Measurements from ENCODE around the gene WDFY4. TPM values are rescaled to one million over a fixed set of nuclear protein-coding genes. Genes with fewer than 3 reads are reported as not detected.

Gene WDFY4
- total and polyA plus RNA-seq, 2 of the 13 experiments (the other 11 are each of a cell fraction or from before 2014, with no cell fraction given): not detected

GRCh38 chr10:48740988-48741387 is 56.3 kb downstream of the WDFY4 start:
- Histone ChIP-seq H3K9me3 (ENCODE audit: low read length) (no peaks in the 10 kb centered on the region), H3K4me2 (ENCODE audit: low read depth, low read length) (no peak overlapping the region), H2AFZ (ENCODE audit: low read length) (no peak overlapping the region), H3K36me3 (replicated peaks in 1 of 2; ENCODE audit: control insufficient read depth in 1 of 2, insufficient read depth in 2 of 2, low read length in 2 of 2) (no peaks in the 10 kb centered on the region), H4K20me1 (ENCODE audit: insufficient read depth, low read length) (no peaks in the 10 kb centered on the region), H3K27me3 (ENCODE audit: control insufficient read depth in 1 of 2, insufficient read depth in 2 of 2, low read length in 2 of 2) (peaks cover 0 to 3% of the 10 kb centered on the region in 2 experiments; a peak in 2 of 5 replicates), H3K9ac (ENCODE audit: insufficient read depth, low read depth, low read length) (no peak overlapping the region), H3K79me2 (ENCODE audit: insufficient read depth, low read length) (no peaks in the 10 kb centered on the region), H3K4me3 (replicated peaks in 1 of 3; ENCODE audit: insufficient read depth in 1 of 3, low read depth in 2 of 3, low read length in 3 of 3) (no peak overlapping the region), H3K27ac (ENCODE audit: extremely low read length, insufficient read depth, low read length) (no peak overlapping the region), H3K4me1 (ENCODE audit: insufficient read depth, low read length) (no peaks in the 10 kb centered on the region)
- in situ Hi-C loops (cut with HindIII; ENCODE audit: extremely low pct_ligation_motif_present, low pct_unique_long_range_greater_than_20kb) (no loop called here), intact Hi-C loops (cut with micrococcal nuclease; ENCODE audit: unreplicated experiment) (loop anchor here (10.0 kb wide), 1 partner anchor 84 kb away; no protein-coding TSS in a partner anchor)
- FAIRE-seq: no peak
- WGBS (ENCODE audit: low lambda C conversion rate): 4% methylated on average over 2 of the region's 2 CpGs
- POLR2A ChIA-PET: no interaction called here
- TF ChIP-seq ZNF224 (CRISPR knock-in tag; IDR thresholded peaks at IDR 0.05) (no peak), HOXA5 (CRISPR knock-in tag; IDR thresholded peaks at IDR 0.05) (no peak), SNAPC5 (CRISPR knock-in tag; IDR thresholded peaks at IDR 0.05; ENCODE audit: borderline replicate concordance) (no peak), POGZ (CRISPR knock-in tag; IDR thresholded peaks at IDR 0.05) (no peak), ATF7 (IDR thresholded peaks at IDR 0.05) (no peak), ATF7 (CRISPR knock-in tag; IDR thresholded peaks at IDR 0.05) (no peak), ZNF713 (CRISPR knock-in tag; IDR thresholded peaks at IDR 0.05) (no peak)
- TF ChIP-seq, protein P1, sequence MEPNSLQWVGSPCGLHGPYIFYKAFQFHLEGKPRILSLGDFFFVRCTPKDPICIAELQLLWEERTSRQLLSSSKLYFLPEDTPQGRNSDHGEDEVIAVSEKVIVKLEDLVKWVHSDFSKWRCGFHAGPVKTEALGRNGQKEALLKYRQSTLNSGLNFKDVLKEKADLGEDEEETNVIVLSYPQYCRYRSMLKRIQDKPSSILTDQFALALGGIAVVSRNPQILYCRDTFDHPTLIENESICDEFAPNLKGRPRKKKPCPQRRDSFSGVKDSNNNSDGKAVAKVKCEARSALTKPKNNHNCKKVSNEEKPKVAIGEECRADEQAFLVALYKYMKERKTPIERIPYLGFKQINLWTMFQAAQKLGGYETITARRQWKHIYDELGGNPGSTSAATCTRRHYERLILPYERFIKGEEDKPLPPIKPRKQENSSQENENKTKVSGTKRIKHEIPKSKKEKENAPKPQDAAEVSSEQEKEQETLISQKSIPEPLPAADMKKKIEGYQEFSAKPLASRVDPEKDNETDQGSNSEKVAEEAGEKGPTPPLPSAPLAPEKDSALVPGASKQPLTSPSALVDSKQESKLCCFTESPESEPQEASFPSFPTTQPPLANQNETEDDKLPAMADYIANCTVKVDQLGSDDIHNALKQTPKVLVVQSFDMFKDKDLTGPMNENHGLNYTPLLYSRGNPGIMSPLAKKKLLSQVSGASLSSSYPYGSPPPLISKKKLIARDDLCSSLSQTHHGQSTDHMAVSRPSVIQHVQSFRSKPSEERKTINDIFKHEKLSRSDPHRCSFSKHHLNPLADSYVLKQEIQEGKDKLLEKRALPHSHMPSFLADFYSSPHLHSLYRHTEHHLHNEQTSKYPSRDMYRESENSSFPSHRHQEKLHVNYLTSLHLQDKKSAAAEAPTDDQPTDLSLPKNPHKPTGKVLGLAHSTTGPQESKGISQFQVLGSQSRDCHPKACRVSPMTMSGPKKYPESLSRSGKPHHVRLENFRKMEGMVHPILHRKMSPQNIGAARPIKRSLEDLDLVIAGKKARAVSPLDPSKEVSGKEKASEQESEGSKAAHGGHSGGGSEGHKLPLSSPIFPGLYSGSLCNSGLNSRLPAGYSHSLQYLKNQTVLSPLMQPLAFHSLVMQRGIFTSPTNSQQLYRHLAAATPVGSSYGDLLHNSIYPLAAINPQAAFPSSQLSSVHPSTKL (CRISPR knock-in tag; IDR thresholded peaks at IDR 0.05): no peak
- no TSS peak for BruUV-seq (replicated peaks)
- CTCF ChIA-PET (ENCODE audit: low intra/inter-chr PET ratio, low total read pairs): no interaction called here
- no peak for DNase-seq (ENCODE audit: low spot score)
- ATAC-seq: no peak

All from HepG2 (cell line).